ENCODE results near the gene BEND4. TPM values are rescaled to one million over a fixed set of nuclear protein-coding genes. Genes with fewer than 3 reads are reported as not detected.

The BEND4 gene
- total and polyA plus RNA-seq, 2 donors from 2014 or later = 0.22 TPM; not detected in 1

- H3K4me3 ChIP-seq (ENCODE audit: low read length in 3 of 3) = peak overlapping the region in 2 of 3 donors; percentile 30 to 41
- peaks cover 0 to 2% (median 0%) of the 10 kb centered on the region in 3 donors for H3K4me1 ChIP-seq (ENCODE audit: control insufficient read depth in 2 of 3, insufficient read depth in 2 of 3, low read depth in 1 of 3, low read length in 3 of 3)
- no peak for TF ChIP-seq CTCF (IDR thresholded peaks at IDR 0.05; ENCODE audit: borderline replicate concordance, extremely low read depth, insufficient read depth)
- H3K9me3 ChIP-seq (ENCODE audit: control insufficient read depth in 2 of 3, insufficient read depth in 1 of 3, low read length in 3 of 3) = no peaks in the 10 kb centered on the region
- FAIRE-seq (no peak), DNase-seq (peak; percentile 75 to 83 (median 77))
- intact Hi-C loops (cut with DNase I) = no loop called here
- H3K9ac ChIP-seq (ENCODE audit: low read length in 3 of 3) = no peak overlapping the region
- no peaks in the 10 kb centered on the region for H3K27me3 ChIP-seq (ENCODE audit: control insufficient read depth, insufficient read depth, low read length)
- H3K27ac ChIP-seq (ENCODE audit: low read depth in 2 of 2, low read length in 2 of 2) = no peak overlapping the region
- H3K36me3 ChIP-seq (ENCODE audit: control insufficient read depth in 2 of 3, insufficient read depth in 3 of 3, low read length in 3 of 3) = no peaks in the 10 kb centered on the region
Observed at GRCh38 chr4:42151568-42152506, 618 bp downstream of the BEND4 start.

GRCh38 chr4:42150653-42151567 lies 1.5 kb downstream of the BEND4 start:
- Histone ChIP-seq H3K4me3 (ENCODE audit: low read length in 3 of 3) (peak overlapping the region; percentile 1 to 48 (median 25)), H3K36me3 (ENCODE audit: control insufficient read depth in 2 of 3, insufficient read depth in 3 of 3, low read length in 3 of 3) (no peaks in the 10 kb centered on the region), H3K4me1 (ENCODE audit: control insufficient read depth in 2 of 3, insufficient read depth in 2 of 3, low read depth in 1 of 3, low read length in 3 of 3) (peaks cover 0 to 2% (median 0%) of the 10 kb centered on the region in 3 donors), H3K27ac (ENCODE audit: low read depth in 2 of 2, low read length in 2 of 2) (no peak overlapping the region), H3K9me3 (ENCODE audit: control insufficient read depth in 2 of 3, insufficient read depth in 1 of 3, low read length in 3 of 3) (no peaks in the 10 kb centered on the region), H3K9ac (ENCODE audit: low read length in 3 of 3) (no peak overlapping the region), H3K27me3 (ENCODE audit: control insufficient read depth, insufficient read depth, low read length) (no peaks in the 10 kb centered on the region)
- DNase-seq (peak; percentile 18 to 66 (median 44)), FAIRE-seq (no peak)
- intact Hi-C loops (cut with DNase I) = no loop called here
- TF ChIP-seq CTCF (IDR thresholded peaks at IDR 0.05; ENCODE audit: borderline replicate concordance, extremely low read depth, insufficient read depth) = no peak

- no peaks in the 10 kb centered on the region for H3K27me3 ChIP-seq (ENCODE audit: control insufficient read depth, insufficient read depth, low read length)
- intact Hi-C loops (cut with DNase I) = no loop called here
- H3K9me3 ChIP-seq (ENCODE audit: control insufficient read depth in 2 of 3, insufficient read depth in 1 of 3, low read length in 3 of 3) = no peaks in the 10 kb centered on the region
- DNase-seq (no peak), FAIRE-seq (no peak)
- H3K36me3 ChIP-seq (ENCODE audit: control insufficient read depth in 2 of 3, insufficient read depth in 3 of 3, low read length in 3 of 3) = no peaks in the 10 kb centered on the region
- H3K4me3 ChIP-seq (ENCODE audit: low read length in 3 of 3) = no peak overlapping the region
- no peak for TF ChIP-seq CTCF (IDR thresholded peaks at IDR 0.05; ENCODE audit: borderline replicate concordance, extremely low read depth, insufficient read depth)
- no peak overlapping the region for H3K9ac ChIP-seq (ENCODE audit: low read length in 3 of 3)
- peaks cover 0 to 2% (median 0%) of the 10 kb centered on the region in 3 donors for H3K4me1 ChIP-seq (ENCODE audit: control insufficient read depth in 2 of 3, insufficient read depth in 2 of 3, low read depth in 1 of 3, low read length in 3 of 3)
- H3K27ac ChIP-seq (ENCODE audit: low read depth in 2 of 2, low read length in 2 of 2) = no peak overlapping the region
Observed at GRCh38 chr4:42149004-42149403, 3.5 kb downstream of the BEND4 start.

Measured in kidney (tissue), 14 donors.